Sigmoid colon (tissue), 7 donors: Measurements from ENCODE around the gene LARGE1. TPM values are rescaled to one million over a fixed set of nuclear protein-coding genes. Genes with fewer than 3 reads are reported as not detected.

ENCODE experiments used
- DNase-seq: peaks from one replicate; pipeline ENCODE4 v3.0.0-alpha.2; 2019
- H3K27ac ChIP-seq, 4 donors: fragments of 200-600 bp; sonication (generic); one replicate each; pipeline ENCODE4 v1.5.1; 2016 to 2019; ENCODE audit warnings: mild to moderate bottlenecking in 1 of 4
- H3K27me3 ChIP-seq, 3 donors: fragments of 200-600 bp; sonication (generic); one replicate each; pipeline ENCODE4 v1.5.1; 2019; ENCODE audit warnings: mild to moderate bottlenecking in 1 of 3
- H3K36me3 ChIP-seq, 4 donors: fragments of 200-600 bp; sonication (generic); one replicate each; pipeline ENCODE4 v1.5.1; 2016 to 2019
- H3K4me1 ChIP-seq, 4 donors: fragments of 200-600 bp; sonication (generic); one replicate each; pipeline ENCODE4 v1.5.1; 2017 to 2019
- H3K4me3 ChIP-seq, 4 donors: fragments of 200-600 bp; sonication (generic); one replicate each; pipeline ENCODE4 v1.5.1; 2017 to 2019; ENCODE audit warnings: mild to moderate bottlenecking in 2 of 4, moderate library complexity in 1 of 4
- H3K9me3 ChIP-seq, 4 donors: fragments of 200-600 bp in 3 of 4; sonication (generic) in 3 of 4; one replicate each; pipeline versions ENCODE4 v1.5.1 to v1.6.1; 2013 to 2019
- CTCF ChIP-seq, 4 experiments: fragments of 450-650 bp in 3 of 4; fragments of 200-600 bp in 1 of 4; IDR thresholded peaks; one replicate each; pipeline ENCODE4 v1.5.1; 2016 to 2019; ENCODE audit warnings: antibody characterized with exemption in 4 of 4, mild to moderate bottlenecking in 3 of 4, moderate library complexity in 2 of 4
- EP300 ChIP-seq, 4 donors: sonication (generic); formaldehyde crosslinking; IDR thresholded peaks; one replicate each; pipeline ENCODE4 v1.6.1; 2017; ENCODE audit warnings: antibody characterized with exemption in 4 of 4
- POLR2A ChIP-seq, 2 donors: fragments of 450-650 bp; IDR thresholded peaks; one replicate each; pipeline ENCODE4 v1.6.1; 2016; ENCODE audit warnings: antibody characterized with exemption in 2 of 2, mild to moderate bottlenecking in 2 of 2, moderate library complexity in 2 of 2
- POLR2AphosphoS5 ChIP-seq, 4 donors: sonication (generic); formaldehyde crosslinking; IDR thresholded peaks; one replicate each; pipeline ENCODE4 v1.6.1; 2017; ENCODE audit warnings: antibody characterized with exemption in 4 of 4
- WGBS, 2 donors: extraction: QIAGEN DNeasy Blood & Tissue Kit; methylation state at CpG; one replicate each; pipeline ENCODE4 v1.1.7; 2013; 5-methylcytosine and 5-hydroxymethylcytosine counted together
- intact Hi-C: fragments of 100-400 bp; cut with DNase I; formaldehyde crosslinking; loops from one replicate; pipeline ENCODE4 v1.15.1; 2023
- polyA plus RNA-seq, 3 donors: library from polyadenylated mRNA; stranded (reverse); fragments of 200-250 nt; gene quantifications; one replicate each; pipeline ENCODE4 v1.2.3, GENCODE V29; 2013
- total RNA-seq, 4 donors: library from RNA; depleted of rRNA; stranded (reverse); fragments of >200 nt; gene quantifications; one replicate each; pipeline ENCODE4 v1.1.0, GENCODE V29; 2016
- donor health status: healthy with polysubstance abuse.
- donor health status: Bipolar disorder and iron deficiency.
- donor health status: healthy.

Gene LARGE1
- total and polyA plus RNA-seq, 7 donors: 5.8 to 74.4 (median 38.0) TPM

DNA sequence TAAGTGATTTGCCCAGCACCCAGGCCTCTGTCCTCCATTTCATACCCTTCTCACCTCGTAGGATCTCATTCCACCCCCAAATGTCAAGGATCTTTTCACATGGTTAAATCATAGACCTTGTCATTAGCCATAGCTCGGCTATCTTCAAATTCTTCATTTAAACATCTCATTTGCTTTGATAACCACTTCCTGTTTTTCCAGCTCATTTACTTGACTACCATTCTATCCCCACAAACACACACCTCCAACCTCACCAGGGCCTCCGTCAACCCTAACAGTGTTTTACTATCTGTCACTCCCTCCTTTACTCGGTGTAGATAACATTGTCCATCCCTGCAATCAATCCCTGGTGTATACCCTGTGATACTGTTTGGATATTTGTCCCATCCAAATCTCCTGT is 36.8 kb upstream of the LARGE1 start:
- Histone ChIP-seq H3K4me1 (no peaks in the 10 kb centered on the region), H3K4me3 (no peak overlapping the region), H3K36me3 (no peaks in the 10 kb centered on the region), H3K27me3 (no peaks in the 10 kb centered on the region), H3K27ac (no peak overlapping the region), H3K9me3 (no peaks in the 10 kb centered on the region)
- TF ChIP-seq POLR2A (IDR thresholded peaks at IDR 0.05) (no peak), POLR2AphosphoS5 (IDR thresholded peaks at IDR 0.05) (no peak), CTCF (IDR thresholded peaks at IDR 0.05) (no peak)
- intact Hi-C loops: no loop called here
- DNase-seq: no peak
- WGBS, 2 donors: 49 to 56% methylated on average over 4 of the region's 4 CpGs

DNA sequence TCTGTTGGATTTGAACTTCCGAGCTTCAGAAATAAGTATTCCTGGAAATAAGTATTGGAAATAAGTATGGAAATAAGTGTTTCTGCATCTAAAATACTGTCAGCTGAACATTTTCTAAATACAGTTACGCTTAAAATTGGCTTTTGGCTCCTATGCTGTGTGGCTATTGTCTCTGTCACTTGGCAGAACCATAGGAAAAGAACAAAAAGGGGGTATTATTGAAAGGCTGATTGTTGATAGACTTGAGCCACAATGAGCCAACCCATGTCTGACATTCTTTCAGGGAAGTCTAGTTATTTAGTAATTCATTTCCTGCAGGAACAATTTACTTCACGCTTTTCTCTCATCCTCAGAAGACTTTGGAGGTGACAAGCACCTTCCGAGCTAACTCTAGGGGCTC is 32.5 kb upstream of the LARGE1 start:
- H3K27ac ChIP-seq: no peak overlapping the region
- WGBS, 2 donors: 79% methylated on average over 4 of the region's 4 CpGs
- intact Hi-C loops: no loop called here

DNA sequence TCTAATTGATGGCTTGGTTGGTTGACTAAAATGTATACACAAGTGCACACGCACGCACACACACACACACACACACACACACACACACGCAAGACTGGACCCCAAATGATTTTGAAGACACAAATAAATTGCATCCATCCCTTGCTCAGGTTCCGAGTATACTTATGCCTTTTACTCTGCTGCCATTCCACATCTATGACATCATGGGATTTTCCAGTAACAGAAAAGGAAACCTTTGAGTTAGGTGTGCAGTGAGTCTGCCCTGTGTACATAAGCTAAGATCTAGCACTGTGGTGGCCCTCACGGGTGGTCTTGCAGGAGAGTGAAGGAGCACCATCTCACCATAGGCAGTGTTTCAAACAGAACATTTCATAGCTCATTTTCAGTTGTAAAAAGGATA is 20.5 kb upstream of the LARGE1 start:
- Histone ChIP-seq H3K9me3 (no peaks in the 10 kb centered on the region), H3K27me3 (no peaks in the 10 kb centered on the region), H3K36me3 (no peaks in the 10 kb centered on the region), H3K4me1 (peaks cover 0 to 9% (median 0%) of the 10 kb centered on the region in 4 donors), H3K27ac (no peak overlapping the region), H3K4me3 (no peak overlapping the region)
- intact Hi-C loops: no loop called here
- no peak for DNase-seq
- WGBS, 2 donors: 74 to 84% methylated on average over 5 of the region's 5 CpGs
- no peak for TF ChIP-seq POLR2AphosphoS5 (IDR thresholded peaks at IDR 0.05)
- no peak for TF ChIP-seq POLR2A (IDR thresholded peaks at IDR 0.05)
- no peak for TF ChIP-seq EP300 (IDR thresholded peaks at IDR 0.05)
- TF ChIP-seq CTCF (IDR thresholded peaks at IDR 0.05): no peak

More for the DNA sequence above, 32.5 kb upstream of the LARGE1 start:
- H3K4me3 ChIP-seq: no peak overlapping the region
- no peaks in the 10 kb centered on the region for H3K4me1 ChIP-seq
- no peaks in the 10 kb centered on the region for H3K36me3 ChIP-seq
- H3K9me3 ChIP-seq: no peaks in the 10 kb centered on the region
- TF ChIP-seq CTCF (IDR thresholded peaks at IDR 0.05) (no peak), EP300 (IDR thresholded peaks at IDR 0.05) (no peak), POLR2AphosphoS5 (IDR thresholded peaks at IDR 0.05) (no peak), POLR2A (IDR thresholded peaks at IDR 0.05) (no peak)
- no peak for DNase-seq
- H3K27me3 ChIP-seq: no peaks in the 10 kb centered on the region

DNA sequence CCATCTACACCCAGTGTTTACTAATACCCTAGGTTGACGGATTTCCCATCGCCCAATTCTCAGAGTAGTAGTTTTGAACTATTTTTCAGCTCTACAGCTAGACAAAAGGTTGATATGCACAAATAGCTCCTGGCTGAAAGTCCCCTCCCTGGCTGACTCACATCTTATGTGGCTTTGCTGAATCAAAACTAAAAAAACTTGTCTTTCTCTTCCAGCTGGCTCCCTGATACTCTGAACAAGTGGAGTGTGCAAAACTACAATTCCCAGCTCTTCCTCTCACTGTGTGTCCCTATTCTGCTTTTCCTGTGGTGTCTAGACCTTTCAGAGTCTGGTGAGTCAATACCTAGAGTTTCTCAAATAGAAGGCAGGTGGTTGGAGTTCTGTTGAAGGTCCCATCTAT is 12.7 kb upstream of the LARGE1 start:
- Histone ChIP-seq H3K27me3 (no peaks in the 10 kb centered on the region), H3K27ac (no peak overlapping the region), H3K36me3 (no peaks in the 10 kb centered on the region), H3K4me1 (no peaks in the 10 kb centered on the region), H3K4me3 (no peak overlapping the region), H3K9me3 (no peaks in the 10 kb centered on the region)
- TF ChIP-seq POLR2A (IDR thresholded peaks at IDR 0.05): no peak
- no peak for TF ChIP-seq POLR2AphosphoS5 (IDR thresholded peaks at IDR 0.05)
- no peak for TF ChIP-seq EP300 (IDR thresholded peaks at IDR 0.05)
- no peak for TF ChIP-seq CTCF (IDR thresholded peaks at IDR 0.05)
- intact Hi-C loops: no loop called here
- DNase-seq: no peak
- WGBS, 2 donors: 89 to 93% methylated on average over 2 of the region's 2 CpGs

DNA sequence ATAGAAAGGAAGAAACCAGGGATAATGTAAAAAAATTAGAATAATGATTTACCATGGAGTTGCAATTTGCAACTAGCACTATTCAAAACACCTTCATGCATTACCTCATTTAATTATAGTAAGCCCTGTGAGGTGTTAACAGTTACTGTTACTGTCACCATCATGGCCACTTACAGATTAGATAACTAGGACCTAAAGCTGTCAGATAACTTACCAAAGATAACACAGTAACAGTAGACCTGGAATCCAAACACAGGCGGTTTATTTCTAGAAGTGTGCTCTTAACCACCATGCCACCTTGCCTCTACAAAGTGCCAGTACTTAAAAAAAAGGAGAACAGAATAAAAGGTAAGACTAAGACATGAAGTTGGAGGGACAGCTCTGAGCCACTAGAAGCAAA is 11.1 kb upstream of the LARGE1 start:
- Histone ChIP-seq H3K4me3 (no peak overlapping the region), H3K9me3 (no peaks in the 10 kb centered on the region), H3K36me3 (no peaks in the 10 kb centered on the region), H3K27ac (no peak overlapping the region), H3K4me1 (no peaks in the 10 kb centered on the region), H3K27me3 (no peaks in the 10 kb centered on the region)
- WGBS, 2 donors: 91 to 97% methylated on average over 1 of the region's 1 CpG
- no peak for TF ChIP-seq POLR2AphosphoS5 (IDR thresholded peaks at IDR 0.05)
- TF ChIP-seq CTCF (IDR thresholded peaks at IDR 0.05): no peak
- TF ChIP-seq EP300 (IDR thresholded peaks at IDR 0.05): no peak
- no peak for TF ChIP-seq POLR2A (IDR thresholded peaks at IDR 0.05)
- no peak for DNase-seq
- intact Hi-C loops: no loop called here
